CD4-positive, alpha-beta T cell treated with Interleukin-6 for 4 hours (primary cell): Measurements from ENCODE around the gene ACSBG1.
A peak's percentile ranks its signal among the peaks of the same experiment; 100 is the strongest.

Source experiments
- DNase-seq: peaks from one replicate; pipeline ENCODE4 v3.0.0-alpha.2; 2020; ENCODE audit warnings: mixed read lengths

Gene ACSBG1

DNA sequence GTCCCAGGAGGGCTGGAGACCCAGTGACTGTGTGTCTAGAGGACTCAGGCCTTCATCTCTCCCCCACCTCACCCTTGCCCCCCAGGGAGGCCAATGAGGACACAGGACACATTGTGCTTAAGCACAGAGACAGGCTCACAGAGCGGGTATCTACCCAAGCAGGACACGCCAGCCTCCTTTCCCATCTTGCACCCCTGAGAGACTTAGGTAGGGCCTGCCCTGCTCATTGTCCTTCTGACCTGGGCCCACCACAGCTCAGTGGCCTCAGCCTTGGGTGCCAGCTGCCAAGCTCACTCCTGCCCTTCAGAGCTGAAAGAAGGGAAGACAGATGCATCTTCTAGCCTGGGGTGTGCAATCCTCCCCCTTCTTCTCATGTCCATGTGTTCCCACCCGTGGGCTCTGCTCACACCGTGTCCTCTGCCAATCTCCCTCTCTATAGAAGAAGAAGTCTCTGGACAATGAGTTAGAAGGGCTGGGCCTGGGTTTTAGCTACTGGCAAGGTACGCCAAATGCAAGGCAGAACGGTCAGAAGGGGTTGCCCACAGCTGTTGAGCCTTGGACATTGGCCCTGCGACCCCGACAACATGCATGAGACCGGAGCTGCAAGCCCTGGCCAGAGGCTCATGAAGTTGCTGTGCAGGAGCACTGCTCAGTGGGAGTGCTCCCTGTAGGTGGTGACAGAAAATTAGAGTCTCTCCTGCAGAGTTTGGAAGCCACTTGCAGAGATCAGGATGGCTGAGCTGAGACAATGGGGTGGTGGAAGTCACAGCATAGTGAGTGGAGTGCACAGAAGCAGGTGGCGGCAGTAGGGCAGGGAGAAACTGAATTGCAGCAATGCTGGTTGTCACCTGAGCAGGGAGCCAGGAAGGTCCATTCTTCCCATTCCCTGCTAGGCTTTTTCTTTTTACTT lies 32.8 kb downstream of the ACSBG1 start:
- no peak for DNase-seq

DNA sequence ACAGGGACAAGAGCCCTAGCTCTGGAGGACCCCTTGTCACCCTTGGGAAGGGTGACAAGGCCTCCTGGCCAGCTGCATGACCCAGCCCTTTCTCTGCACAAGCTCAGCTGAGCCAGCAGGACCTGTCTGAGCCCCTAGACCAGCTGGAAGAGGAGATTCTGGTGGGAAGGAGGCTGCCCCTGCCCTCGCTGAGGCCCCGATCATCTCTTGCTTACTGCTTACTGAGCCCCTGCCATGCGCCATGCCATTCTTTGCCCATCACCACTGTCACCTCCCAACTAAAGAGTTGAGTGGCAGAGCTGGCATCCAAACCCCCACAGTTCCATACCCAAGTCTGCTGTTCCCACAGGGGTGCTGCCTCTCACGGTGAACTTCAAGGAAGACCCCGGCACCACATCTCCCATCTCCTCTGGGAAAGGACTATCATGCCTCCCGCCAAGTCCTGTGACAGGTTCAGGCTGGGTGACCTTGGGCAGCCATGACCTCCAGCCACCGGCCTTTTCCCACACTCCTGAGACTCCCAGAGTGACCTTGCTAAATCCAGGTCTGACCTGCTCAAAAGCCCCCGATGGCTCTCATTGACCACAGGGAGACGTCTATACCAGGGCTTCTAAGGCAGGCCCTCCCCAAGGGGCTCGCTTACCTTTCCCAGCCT lies 34.0 kb downstream of the ACSBG1 start:
- no peak for DNase-seq

DNA sequence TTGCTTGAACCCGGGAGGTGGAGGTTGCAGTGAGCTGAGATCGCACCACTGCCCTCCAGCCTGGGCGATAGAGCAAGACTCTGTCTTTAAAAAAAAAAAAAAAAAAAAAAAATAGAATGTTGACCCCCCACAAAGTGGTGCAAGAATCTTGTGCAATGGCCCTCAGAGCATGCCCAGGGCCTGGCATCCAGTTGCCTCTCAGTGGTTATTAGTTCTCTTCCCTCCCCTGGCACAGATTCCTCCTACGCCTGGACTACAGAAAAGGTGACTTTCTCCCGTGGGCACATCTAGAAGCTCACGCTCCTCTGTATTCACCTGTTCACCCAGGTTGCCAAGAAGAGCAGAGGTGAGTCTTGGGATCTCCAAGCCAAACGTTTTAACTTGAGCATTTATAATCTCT lies 36.7 kb downstream of the ACSBG1 start:
- DNase-seq, result no peak

DNA sequence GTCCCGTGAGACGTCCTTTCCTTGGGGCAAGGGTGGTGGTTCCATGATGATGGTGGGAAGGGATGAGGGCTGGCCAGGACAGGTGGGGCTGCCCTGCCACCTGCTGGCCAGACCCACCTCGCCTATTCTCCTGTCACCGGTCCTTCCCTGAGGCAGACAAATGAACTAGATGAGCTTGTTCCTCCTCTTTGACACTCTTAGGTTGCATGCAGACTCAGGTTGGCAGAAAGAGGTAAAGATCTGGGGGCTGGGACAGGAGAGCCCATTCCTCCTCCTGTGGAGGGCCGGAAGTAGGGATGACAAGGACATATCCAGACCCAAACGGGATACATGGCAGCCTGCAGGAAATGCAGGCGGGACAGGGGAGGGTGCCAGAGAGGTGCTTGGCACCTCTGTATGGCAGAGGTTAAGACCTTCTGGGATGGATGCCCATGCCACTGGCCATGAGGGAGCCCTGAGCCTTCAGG lies 38.6 kb downstream of the ACSBG1 start:
- peak; percentile 66 for DNase-seq

DNA sequence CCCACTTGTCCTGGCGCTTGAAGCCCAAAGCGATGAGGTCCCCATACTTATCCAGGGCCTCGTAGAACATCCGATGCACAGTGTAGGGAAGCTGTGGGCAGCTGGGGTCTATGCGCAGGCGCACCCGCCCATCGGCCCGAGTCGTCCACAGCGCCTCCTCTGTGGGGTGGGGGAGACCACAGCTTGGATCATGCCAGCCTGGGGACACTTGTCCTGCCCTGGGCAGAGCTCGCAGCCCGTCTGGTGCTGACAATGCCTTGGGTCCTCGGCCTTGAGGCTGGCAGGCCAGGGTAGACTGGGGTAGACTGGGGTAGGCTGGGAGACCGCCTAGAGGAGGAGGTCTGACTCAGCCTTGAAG lies 39.8 kb downstream of the ACSBG1 start:
- DNase-seq, result no peak

- DNase-seq, result no peak
These were observed 40.4 kb downstream of the ACSBG1 start for GRCh38 chr15:78193731-78194567.

DNA sequence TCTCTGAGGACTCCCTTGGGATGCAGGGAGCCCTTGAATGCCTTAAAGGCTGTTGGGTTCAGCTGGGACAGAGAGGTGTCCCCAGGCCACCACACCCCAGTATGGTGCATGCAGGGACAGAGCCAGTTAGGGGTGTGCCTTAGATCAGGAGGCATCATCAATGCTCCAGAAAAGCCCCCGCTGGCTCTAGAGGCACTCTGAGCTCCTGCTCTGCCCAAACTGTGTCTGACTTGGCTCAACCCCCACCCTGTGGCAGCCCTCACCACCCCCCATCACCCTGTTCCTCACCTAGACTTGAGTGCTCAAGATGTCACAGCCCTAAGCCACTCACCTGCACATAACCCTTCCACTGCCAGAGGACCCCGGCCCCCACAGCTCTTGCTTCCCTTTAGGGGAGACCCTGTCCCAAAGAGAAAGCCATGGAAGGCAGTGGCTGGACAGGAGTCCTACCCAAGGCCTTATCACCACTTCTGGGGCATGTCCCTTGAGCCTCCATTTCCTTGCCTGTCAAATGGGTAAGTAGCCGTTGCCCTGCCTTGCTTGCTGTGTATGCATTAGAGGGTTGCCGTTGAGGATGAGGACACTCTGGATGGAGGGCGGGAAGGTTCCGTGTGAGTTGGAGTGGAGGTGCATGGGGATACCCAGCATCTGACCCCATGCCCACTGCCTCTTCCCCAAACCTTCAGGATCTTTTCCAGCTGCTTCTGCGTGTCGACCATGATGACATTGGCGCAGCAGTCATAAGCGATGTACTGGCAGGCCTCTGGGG lies 41.4 kb downstream of the ACSBG1 start:
- DNase-seq, result no peak

DNA sequence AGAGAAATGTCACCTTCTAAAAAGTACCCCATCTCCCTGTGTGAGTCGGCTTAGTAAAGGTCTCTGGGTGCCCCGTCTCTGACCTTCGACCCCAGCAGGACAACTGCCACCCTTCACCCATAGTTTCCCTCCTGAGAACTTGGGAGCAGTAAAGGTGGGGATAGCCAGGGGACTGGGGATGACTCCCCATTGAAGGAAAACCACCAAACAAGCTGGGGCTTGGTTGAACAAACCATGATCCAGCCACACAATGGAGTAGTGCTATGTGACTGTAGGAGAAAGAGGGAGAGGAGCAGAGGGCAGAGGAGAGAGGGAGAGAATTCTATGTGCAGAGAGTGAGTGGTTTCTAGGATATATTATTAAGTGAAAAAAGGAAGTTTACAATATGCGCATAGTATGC lies 51.5 kb downstream of the ACSBG1 start:
- no peak for DNase-seq

GRCh38 chr15:78182336-78182700 lies 52.0 kb downstream of the ACSBG1 start:
- no peak for DNase-seq

DNA sequence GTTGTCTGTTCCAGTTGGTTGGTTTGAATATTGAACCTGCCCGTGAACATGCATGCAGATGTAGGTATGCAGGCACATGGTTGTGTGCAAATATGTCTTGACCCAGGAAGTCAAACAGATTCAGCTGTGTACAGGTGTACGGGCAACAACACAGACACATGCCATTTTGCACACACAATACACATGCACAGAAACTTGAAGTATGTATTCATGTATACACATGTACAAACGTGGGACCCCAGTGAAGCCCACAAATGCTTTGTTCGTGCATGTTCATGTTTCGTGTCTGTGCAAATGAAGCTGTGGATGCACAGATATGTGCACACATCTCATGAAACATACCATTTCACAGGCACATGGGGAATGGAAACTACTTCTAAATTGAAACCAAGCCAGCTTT lies 54.5 kb downstream of the ACSBG1 start:
- no peak for DNase-seq

- no peak for DNase-seq
These were observed 55.0 kb downstream of the ACSBG1 start for GRCh38 chr15:78179286-78179840.

- DNase-seq, result no peak
These were observed 56.3 kb downstream of the ACSBG1 start for GRCh38 chr15:78178064-78178463.

GRCh38 chr15:78177447-78177873 lies 56.9 kb downstream of the ACSBG1 start:
- DNase-seq, result peak; percentile 50

DNA sequence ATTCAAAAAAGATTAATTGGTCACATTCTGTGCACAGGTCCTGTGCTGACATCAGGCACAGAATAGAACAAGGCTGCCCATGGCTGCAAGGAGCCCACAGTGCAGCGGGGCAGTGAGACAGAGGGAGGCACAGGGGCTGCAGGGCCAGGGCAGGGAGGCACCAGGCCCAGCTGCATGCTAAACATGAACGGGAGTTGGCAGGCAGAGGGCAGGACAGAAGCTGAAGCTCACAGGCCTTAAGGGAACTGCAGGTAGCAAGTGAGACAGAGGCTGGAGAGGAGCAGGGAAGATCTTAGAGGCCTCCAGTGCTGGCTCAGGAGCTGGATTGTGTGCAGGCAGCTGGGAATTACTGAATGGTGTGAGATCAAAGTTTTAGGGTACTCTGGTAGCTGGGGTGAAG lies 59.0 kb downstream of the ACSBG1 start:
- DNase-seq, result no peak

GRCh38 chr15:78174401-78174800 lies 60.0 kb downstream of the ACSBG1 start:
- DNase-seq, result peak; percentile 14

DNA sequence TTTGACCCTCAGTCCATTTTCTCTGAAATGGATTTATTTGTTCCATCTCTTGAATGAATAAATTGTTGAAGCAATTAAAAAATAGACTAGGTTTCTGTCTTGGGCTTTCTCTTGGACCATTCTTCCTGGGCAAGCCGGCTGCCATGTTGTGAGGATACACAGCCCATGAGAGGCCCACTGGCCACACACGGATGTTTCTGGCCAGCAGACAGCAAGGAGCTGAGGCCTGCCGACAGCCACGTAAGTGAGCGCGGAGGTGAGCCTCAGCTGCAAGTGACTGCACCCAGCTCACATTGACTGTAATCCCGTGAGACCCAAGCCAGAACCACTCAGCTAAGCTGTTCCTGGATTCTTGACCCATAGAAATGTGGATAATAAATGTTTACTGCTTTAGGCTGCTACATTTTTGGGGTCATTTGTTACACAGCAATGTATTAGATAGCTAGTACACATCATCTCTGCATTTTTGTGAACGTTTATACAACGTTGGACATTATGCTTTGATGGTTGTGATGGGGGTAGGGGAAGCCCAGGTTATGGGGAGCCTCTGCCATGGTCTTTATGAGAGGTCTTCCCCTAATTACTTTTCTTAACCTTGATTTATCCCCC lies 62.4 kb downstream of the ACSBG1 start:
- no peak for DNase-seq

DNA sequence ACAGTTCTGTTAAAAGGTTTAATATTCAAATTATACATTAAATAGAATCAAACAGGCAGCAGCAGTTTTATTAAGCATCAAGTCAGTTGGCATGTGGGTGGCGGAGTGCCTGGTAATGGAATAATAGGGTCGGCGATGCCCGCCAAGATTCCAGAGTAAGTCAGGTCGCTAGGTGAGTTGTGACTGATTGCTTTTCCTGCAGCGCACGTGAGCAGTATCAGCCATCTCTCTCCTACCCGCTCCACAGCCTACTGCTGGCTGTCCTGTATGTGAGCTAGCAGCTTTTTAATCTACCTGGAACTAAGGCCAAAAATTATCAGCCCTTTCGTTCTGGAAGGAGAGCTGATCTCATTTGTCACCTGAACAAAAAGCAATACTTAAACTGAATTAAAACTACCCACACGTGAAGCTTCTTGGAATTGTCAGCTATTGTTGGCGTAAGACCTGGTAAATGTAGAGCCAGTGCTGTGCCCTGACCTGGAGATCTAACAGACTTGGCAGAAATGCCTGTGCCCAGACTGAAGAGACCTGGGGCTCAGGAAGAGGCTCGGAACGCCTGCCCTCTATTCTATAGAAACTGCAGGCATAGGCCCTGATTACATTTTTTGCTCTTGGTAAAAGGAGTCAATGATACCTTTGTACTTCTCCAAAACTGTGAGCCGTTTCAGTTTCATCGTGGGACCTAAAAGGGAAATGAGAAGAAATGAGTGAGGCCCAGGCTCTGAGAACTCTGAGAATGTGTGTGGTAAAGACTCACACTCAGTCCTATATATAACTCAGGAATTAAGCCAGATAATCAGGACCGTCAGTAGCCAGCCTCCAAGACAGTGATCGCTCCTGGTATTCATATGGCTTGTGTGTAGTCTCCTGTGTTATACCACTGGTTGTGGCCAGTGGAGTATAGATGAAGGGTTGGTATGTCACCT lies 63.3 kb downstream of the ACSBG1 start:
- no peak for DNase-seq

DNA sequence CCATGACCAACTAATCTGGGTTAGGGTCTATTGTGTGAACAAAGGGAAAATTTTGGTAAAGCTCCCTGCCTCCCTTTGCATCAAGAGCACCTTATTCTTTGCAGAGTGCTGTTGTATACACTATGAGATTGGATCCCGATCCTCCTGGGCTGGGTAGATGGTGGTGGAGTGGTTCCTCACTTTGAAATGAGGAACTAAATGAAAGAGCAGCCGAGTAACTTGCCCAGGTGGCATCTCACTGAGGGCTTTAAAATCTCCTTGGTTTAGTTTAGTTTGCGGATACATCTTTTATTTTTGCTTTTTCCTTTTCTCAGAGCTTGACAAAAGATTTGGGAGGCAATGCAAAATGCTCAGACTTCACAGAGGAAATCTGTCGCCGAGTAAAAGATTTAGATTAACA lies 65.8 kb downstream of the ACSBG1 start:
- DNase-seq, result no peak

DNA sequence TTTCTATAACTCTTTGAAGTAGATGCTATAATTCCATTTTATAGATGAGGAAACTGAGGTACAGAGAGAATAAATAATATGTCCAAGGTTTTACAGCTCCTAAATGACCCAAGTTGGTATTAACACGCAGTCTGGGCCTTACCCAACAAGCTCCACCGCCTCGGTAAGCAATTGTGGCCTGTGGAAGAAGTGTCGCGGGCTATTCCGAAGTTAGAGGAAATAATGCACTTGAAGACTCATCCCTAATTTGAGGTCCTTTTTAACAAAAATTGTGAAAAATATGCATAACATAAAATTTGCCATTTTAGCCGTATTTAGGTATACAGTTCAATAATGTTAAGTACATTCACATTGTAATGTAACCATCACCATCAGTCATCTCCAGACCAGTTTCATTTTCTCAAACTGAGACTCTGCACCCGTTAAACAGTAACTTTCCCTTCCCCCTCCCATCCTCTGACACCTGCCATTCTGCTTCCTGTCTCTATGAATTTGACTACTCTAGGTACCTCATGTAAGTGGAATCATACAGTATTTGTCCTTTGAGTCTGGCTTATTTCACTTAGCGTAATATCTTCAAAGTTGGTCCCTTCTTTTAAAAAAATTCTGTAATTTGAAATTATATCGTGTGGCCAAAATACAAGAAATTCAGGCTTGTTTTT lies 67.0 kb downstream of the ACSBG1 start:
- DNase-seq, result peak; percentile 30

DNA sequence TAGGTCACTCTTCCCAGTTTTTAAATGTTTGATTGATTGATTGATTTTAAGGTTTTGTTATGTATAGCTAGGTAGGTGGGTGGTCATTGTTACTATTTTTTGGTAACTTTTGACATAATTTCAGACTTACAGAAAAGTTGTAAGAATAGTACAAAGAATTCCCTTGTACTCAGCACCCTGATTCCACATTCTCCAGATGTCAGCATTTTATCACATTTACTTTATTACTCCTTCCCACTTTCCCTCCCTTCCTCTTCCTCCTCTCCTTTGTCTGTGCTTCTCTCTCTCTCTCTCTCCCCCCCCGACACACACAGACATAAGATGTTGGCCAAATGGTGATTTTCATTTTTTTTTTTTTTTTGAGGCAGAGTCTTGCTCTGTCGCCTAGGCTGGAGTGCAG lies 70.4 kb downstream of the ACSBG1 start:
- DNase-seq, result no peak
